ENCODE results near the gene TRAPPC1.

Gene TRAPPC1

DNA sequence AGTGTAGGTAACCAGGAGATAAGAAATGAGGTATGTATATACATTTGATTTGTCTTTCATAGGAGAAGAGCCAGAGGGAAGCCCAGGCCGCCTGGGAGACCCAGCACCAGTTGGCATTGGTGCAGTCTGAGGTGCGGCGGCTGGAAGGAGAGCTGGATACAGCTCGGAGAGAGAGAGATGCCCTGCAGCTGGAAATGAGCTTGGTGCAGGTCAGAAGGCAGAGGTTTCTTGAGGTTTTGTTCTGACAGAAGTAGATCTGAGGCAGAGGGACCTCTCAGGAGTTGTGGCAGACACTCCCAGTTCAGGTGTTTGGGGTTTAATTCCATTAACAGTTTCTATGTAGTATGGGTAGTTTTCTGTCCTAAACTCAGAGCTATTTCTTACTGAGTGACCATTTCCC is 8.3 kb upstream of the TRAPPC1 start:
- DNase-seq = no peak

GRCh38 chr17:7935859-7936258 is 4.1 kb upstream of the TRAPPC1 start:
- no peak for DNase-seq

GRCh38 chr17:7932949-7933348 is 1.2 kb upstream of the TRAPPC1 start:
- DNase-seq = no peak

DNA sequence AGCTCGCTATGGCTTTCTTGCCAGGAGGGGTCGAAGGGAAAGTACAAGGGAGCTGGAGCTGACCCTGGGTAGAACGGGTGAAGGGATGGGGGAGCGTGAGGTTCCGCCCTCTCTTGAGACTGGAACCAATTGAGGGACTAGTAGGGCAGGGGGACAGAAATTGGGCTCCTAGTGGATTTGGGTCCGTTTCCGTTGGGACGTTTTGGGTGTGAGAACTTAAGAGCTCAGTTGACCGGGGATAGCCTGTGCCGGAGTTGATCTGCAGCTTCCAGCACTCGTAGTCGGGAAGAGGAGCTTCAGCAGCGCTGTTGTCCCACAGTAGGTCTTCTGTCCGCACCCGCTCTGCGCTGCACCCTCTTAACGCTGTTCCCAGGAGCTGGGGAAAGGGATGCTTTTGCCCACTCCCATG is 741 bp upstream of the TRAPPC1 start:
- DNase-seq = no peak

DNA sequence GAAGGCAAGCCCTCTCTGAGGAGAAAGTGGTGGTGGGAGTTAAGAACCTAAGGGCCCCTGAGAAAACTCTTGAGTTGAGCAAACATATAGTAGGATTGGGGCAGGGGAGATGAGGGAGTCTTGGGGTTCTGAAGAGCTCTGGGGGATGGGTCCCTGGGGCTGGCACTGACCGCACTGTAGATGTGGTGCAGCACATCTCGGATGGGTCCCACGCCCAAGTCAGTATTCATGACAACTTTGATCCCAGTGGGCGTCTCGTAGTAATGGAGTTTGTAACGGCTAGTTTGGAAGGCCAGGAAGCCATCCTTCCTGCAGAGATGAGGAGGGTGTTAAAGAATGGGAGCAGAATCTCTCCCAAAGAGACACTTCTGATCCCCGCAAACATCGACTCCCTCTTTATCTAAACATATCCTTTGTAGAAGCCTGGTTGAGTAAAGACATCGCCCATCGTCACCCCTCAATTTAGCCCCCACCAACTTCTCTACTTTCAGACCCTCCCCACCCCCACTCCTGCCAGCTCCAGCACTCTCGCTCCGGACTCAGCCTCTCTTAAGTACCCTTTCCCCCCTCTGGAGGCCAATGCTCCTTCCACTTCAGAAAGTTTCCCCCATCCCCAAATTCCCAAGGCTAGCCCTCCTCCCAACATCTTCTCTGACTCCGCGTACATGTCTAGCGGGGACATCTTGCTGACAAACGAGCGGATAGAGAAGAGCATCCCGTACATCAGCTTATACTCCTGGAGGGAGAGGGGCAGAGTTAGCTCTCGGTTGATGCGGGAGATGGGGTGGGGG is 710 bp downstream of the TRAPPC1 start:
- no peak for DNase-seq

- no peak for DNase-seq
Observed at GRCh38 chr17:7929158-7930023, 2.4 kb downstream of the TRAPPC1 start, which contains the start of gene KCNAB3. Gene KCNAB3, minus strand, starts transcription at chr17:7929856. Its CDS starts 421 bp downstream, at chr17:7929435.

- no peak for DNase-seq
Observed at GRCh38 chr17:7927596-7927995, 4.2 kb downstream of the TRAPPC1 start.

DNA sequence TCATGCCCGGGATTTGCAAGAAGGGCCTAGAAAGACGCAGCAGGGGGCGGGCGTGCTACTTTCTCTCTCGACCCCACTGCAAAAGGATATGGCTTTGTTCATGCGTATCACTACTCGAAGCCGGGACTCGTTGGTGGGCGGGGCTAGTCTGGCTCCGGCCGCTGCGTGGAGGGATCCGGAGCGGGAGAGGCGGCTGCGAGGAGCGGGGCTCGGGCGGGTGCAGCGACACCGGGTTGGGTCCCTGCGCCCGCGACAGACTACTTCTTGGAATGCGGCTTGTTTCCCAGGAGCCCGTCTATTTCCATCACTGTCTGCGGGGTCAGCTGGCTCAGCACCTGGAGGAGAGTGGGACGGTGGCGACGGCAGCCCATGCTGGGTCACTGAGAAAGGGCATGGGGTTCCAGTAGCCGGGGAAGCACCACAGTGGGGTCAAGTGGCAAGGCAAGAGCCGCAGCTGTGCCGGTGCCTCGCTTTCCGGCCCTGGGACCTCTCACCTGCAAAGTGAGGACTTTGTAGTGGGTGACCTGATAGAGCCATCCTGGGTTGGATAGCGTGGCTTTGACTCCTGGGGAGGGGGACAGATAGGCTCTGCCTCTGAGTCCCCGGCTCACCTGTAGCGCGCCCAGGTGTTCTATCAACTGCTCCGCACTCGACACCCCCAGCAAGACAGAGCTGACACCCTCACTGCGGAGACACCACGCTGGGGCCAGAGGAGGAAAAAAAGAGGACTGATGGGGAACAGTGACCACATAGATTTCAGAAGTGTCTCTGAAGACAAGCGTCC is 8.7 kb downstream of the TRAPPC1 start:
- no peak for DNase-seq

- DNase-seq = no peak
Observed at GRCh38 chr17:7922269-7922844, 9.4 kb downstream of the TRAPPC1 start.

DNA sequence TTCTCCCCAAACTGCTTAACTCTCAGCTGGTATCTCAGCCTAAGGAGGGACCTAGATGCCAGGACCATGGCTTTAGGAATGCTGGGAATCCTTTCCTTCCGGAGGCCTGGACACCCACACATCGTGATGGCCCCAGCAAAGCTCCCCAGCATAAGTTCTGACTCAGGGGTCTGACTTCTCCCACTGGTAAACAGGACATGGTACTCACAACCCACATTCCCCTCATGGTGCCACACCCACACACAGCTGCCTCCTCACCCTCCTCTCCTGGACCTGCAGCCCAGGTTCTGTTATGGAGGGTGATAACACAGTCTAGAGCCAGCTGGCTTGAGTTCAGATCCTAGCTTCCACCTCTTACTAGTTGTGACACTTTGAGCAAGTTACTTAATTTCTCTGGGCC is 14.9 kb downstream of the TRAPPC1 start:
- no peak for DNase-seq

DNA sequence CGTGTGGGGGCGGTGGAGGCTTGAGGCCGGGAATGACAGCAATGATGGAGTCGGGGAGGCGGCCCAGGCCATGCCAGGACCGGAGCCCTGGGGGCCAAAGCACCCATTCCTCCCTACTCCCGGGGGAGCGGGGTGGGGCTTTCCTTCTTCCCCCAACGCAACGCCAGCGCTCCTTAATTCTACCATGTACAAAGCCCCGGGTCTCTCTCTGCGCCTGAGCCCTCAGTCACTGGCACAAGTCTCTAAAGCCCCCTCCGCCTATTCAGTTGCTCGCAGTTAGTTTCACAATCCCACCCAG is 15.4 kb downstream of the TRAPPC1 start:
- no peak for DNase-seq

DNA sequence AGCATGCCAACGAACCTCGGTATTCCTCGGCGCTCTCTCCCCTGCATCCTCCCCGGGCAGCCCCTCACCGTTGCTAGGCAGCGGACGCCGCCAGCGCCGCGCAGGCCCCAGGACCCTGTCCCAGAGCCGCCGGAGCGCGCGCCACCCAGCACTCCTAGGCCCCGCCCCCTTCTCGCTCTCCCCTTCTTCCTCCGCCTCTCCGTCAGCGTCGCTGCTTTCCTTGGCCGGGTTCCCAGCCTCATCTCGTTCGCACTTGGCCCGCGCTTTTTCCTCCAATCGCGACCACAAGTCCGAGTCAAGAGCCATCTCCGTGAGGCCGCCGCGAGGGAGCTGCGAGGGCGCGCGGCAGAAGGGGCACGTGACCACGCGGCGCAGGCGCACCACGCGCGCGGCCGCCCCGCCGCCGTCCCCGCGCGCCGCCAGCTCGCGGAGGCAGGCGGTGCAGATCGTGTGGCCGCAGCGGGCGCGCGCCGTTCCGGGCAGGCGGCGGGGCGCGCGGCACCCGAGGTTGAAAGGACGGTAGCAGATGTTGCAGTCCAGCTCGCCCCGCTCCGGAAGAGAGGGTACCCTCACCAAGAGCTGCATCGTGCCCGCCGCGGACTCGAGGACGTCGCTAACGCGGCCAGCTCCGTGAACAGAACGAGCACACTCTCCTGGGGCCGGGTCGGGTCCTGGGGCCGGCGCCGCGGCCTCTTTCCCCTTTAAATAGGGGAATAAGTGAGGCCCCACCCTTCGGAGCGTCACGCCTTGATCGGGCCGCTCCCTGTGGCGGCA is 15.9 kb downstream of the TRAPPC1 start, which contains the start of gene RNF227:
RNF227 (minus strand) TSS at position 679 of the 774 bp plus-strand sequence; CDS start at position 585, 94 bp downstream.
- peak; percentile 65 for DNase-seq

DNA sequence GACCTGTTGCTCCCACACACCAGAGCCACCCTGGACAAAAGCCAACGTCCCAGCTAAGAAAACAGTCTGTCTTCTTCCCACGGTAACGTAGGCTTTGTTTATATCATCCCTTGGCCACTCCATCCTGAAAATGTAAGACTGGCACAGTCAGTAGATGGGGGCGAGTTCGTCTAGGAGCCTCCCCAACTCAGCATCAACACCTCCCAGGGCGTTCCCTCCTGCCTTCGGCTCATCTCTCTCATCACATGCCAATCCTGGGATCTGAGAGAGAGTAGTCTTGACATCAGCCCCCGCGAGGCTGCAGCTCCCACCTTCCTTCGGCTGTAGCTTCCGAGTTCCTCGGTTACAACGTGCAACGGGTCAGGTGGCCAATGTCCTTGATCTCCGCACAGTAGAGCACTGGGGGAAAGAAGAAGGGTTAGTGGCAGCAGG is 16.6 kb downstream of the TRAPPC1 start:
- no peak for DNase-seq

GRCh38 chr17:7912927-7913524 is 18.7 kb downstream of the TRAPPC1 start:
- DNase-seq = peak; percentile 23

DNA sequence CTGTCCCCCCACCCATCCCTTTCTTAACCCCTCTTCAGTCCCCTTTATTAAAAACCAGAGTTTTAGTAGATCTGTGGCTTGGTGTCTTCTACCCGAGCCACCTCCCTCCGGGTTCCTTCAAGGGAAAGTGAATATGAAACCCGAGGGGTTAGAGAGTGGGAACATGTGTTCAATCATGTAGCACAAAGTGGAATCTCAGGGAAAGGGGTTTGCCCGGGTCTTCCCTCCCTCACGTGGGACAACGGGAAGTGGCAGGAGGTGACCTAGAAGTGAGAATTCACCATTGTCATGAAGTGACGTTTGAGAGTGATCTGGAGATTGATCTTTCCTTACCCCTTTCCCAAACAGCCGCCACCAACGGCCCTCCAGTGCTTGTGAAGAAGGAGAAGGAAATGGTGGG is 20.6 kb downstream of the TRAPPC1 start:
- no peak for DNase-seq

DNA sequence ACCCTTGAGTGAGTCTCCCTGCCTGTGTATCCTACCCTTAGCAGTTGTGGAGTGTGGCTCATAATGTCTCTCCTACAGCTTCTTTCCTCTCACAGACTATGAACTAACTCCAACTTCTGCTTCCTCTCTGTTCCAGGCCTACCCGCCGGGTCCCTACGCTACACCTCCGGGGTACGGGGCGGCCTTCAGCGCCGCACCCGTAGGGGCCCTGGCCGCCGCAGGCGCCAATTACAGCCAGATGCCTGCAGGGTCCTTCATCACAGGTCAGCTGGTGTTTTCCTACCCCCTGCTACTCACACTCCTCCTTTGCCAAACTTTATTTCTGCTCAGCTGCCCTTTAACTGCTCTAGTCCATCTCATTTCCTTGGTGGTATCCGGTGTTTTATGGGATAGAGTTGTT is 21.0 kb downstream of the TRAPPC1 start:
- no peak for DNase-seq

DNA sequence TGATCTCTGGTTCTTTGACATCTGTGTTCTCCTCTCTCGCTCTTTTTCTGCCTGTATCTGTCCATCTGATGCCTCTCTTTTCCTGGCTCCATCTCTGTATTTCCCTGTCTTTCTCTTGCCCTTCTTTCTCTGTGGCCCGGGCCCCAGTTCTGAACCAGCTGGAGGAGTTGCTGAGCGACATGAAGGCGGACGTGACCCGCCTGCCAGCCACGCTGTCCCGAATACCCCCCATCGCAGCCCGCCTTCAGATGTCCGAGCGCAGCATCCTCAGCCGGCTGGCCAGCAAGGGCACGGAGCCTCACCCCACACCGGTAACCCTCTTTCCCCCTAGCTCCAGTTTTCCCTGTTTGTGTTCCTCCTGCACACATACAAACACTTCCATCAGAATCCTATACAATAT is 21.5 kb downstream of the TRAPPC1 start:
- DNase-seq = no peak

GRCh38 chr17:7909089-7909488 is 22.7 kb downstream of the TRAPPC1 start:
- no peak for DNase-seq

- no peak for DNase-seq
Observed at GRCh38 chr17:7903154-7904103, 28.3 kb downstream of the TRAPPC1 start.

GRCh38 chr17:7897773-7898172 is 34.0 kb downstream of the TRAPPC1 start:
- no peak for DNase-seq
